GM15510 (cell line): ENCODE data around the gene HS6ST1.
A peak's percentile ranks its signal among the peaks of the same experiment; 100 is the strongest.

Experiments
- POLR2A ChIP-seq: IDR thresholded peaks from 3 replicates; pipeline ENCODE4 v1.6.1; 2011; ENCODE audit warnings: borderline replicate concordance; ENCODE audit not compliant: insufficient read length; ENCODE audit errors: extremely low read depth

The HS6ST1 gene

GRCh38 chr2:128318776-128319464, at the start of gene HS6ST1:
HS6ST1 (minus strand) TSS chr2:128318868; CDS start chr2:128318563, 305 bp downstream.
- peak; percentile 64 for TF ChIP-seq POLR2A

GRCh38 chr2:128367601-128368359, 49.1 kb upstream of the HS6ST1 start:
- no peak for TF ChIP-seq POLR2A

GRCh38 chr2:128366713-128367511, 48.2 kb upstream of the HS6ST1 start:
- no peak for TF ChIP-seq POLR2A

- no peak for TF ChIP-seq POLR2A
These were observed 46.7 kb upstream of the HS6ST1 start for GRCh38 chr2:128365217-128365905.

- TF ChIP-seq POLR2A = no peak
These were observed 45.8 kb upstream of the HS6ST1 start for GRCh38 chr2:128364441-128364911.

GRCh38 chr2:128363934-128364361, 45.3 kb upstream of the HS6ST1 start:
- no peak for TF ChIP-seq POLR2A

- TF ChIP-seq POLR2A = no peak
These were observed 44.2 kb upstream of the HS6ST1 start for GRCh38 chr2:128362889-128363228.

- TF ChIP-seq POLR2A = no peak
These were observed 43.7 kb upstream of the HS6ST1 start for GRCh38 chr2:128362176-128362888.

- no peak for TF ChIP-seq POLR2A
These were observed 42.9 kb upstream of the HS6ST1 start for GRCh38 chr2:128361376-128362131.

- TF ChIP-seq POLR2A = no peak
These were observed 42.0 kb upstream of the HS6ST1 start for GRCh38 chr2:128360711-128361110.

GRCh38 chr2:128359841-128360240, 41.2 kb upstream of the HS6ST1 start:
- no peak for TF ChIP-seq POLR2A

- TF ChIP-seq POLR2A = no peak
These were observed 40.5 kb upstream of the HS6ST1 start for GRCh38 chr2:128358941-128359731.
